HepG2 (cell line): ENCODE measurements around the gene TMEM74B. TPM values are rescaled to one million over a fixed set of nuclear protein-coding genes. Genes with fewer than 3 reads are reported as not detected.

Experiments
- ATAC-seq: fragments of 200-7000 bp; cut with Tn5 transposase; 3 replicates; pipeline ENCODE4 v1.9.1; 2020; ENCODE audit warnings: mild to moderate bottlenecking, moderate library complexity
- BruUV-seq: library from RNA; stranded (reverse); fragments of 400-500 nt; replicated peaks from 2 replicates; lab custom pipeline; 2021; lab: Mats Ljungman, UMichigan
- CTCF ChIA-PET: fragments of 300-600 bp; formaldehyde crosslinking; extraction: SDS; loops from one replicate; lab custom pipeline; 2021; ENCODE audit warnings: low total read pairs, inconsistent platforms, low intra/inter-chr PET ratio; lab: Yijun Ruan, JAX
- POLR2A ChIA-PET: fragments of 350-600 bp; sonication (Branson Sonifier 250); formaldehyde crosslinking; loops from one replicate; lab custom pipeline; 2020; ENCODE audit warnings: antibody characterized with exemption, inconsistent platforms; lab: Yijun Ruan, JAX
- DNase-seq: peaks from one replicate; pipeline ENCODE4 v3.0.0-alpha.2; 2015; ENCODE audit warnings: low spot score
- FAIRE-seq: peaks from 3 replicates; lab custom pipeline; 2011; peaks lifted over from hg19 to GRCh38; lab: Jason Lieb, UNC
- H2AFZ ChIP-seq: one replicate; pipeline ENCODE4 v1.6.1; 2011; ENCODE audit warnings: low read length, inconsistent platforms
- H3K27ac ChIP-seq: fragments of 300-600 bp; 3 replicates; pipeline ENCODE4 v1.8.0; 2011; ENCODE audit warnings: mixed run types, mild to moderate bottlenecking, mixed read lengths, low read length, inconsistent platforms; ENCODE audit not compliant: insufficient read depth; ENCODE audit errors: extremely low read length
- H3K27me3 ChIP-seq, 2 experiments: fragments of 200-600 bp in 1 of 2; 2 replicates in 1 of 2; 3 replicates in 1 of 2; pipeline versions ENCODE4 v1.6.0 to v1.8.0; 2011; ENCODE audit warnings: low read length in 2 of 2, mild to moderate bottlenecking in 2 of 2, moderate library complexity in 2 of 2, inconsistent platforms in 1 of 2; ENCODE audit not compliant: insufficient read depth in 2 of 2, control insufficient read depth in 1 of 2
- H3K36me3 ChIP-seq, 2 experiments: fragments of 200-600 bp in 1 of 2; replicated peaks in 1 of 2; 2 replicates in 1 of 2; 3 replicates in 1 of 2; pipeline versions ENCODE4 v1.5.1 to v1.8.0; 2011; ENCODE audit warnings: low read length in 2 of 2, inconsistent platforms in 1 of 2; ENCODE audit not compliant: insufficient read depth in 2 of 2, control insufficient read depth in 1 of 2
- H3K4me1 ChIP-seq: 2 replicates; pipeline ENCODE4 v1.5.1; 2012; ENCODE audit warnings: low read length, inconsistent platforms; ENCODE audit not compliant: insufficient read depth
- H3K4me2 ChIP-seq: 2 replicates; pipeline ENCODE4 v1.6.0; 2011; ENCODE audit warnings: low read depth, low read length, inconsistent platforms
- H3K4me3 ChIP-seq, 3 experiments: fragments of 200-600 bp in 1 of 3; sonication (generic), shearing (Covaris generic) in 1 of 3; replicated peaks in 1 of 3; 2 replicates each; pipeline ENCODE4 v1.5.1; 2011 to 2016; ENCODE audit warnings: low read length in 3 of 3, inconsistent platforms in 2 of 3, low read depth in 2 of 3, mild to moderate bottlenecking in 2 of 3, control low read depth in 1 of 3, mixed read lengths in 1 of 3; ENCODE audit not compliant: insufficient read depth in 1 of 3
- H3K79me2 ChIP-seq: one replicate; pipeline ENCODE4 v1.6.1; 2011; ENCODE audit warnings: low read length, inconsistent platforms; ENCODE audit not compliant: insufficient read depth
- H3K9ac ChIP-seq: 2 replicates; pipeline ENCODE4 v1.6.0; 2011; ENCODE audit warnings: mild to moderate bottlenecking, low read depth, low read length, inconsistent platforms; ENCODE audit not compliant: insufficient read depth
- H3K9me3 ChIP-seq: 2 replicates; pipeline ENCODE4 v1.5.1; 2012; ENCODE audit warnings: mild to moderate bottlenecking, low read length
- H4K20me1 ChIP-seq: 2 replicates; pipeline ENCODE4 v1.6.0; 2011; ENCODE audit warnings: inconsistent platforms, mild to moderate bottlenecking, low read length, moderate library complexity; ENCODE audit not compliant: insufficient read depth
- GLMP ChIP-seq: sonication (generic); formaldehyde crosslinking; IDR thresholded peaks from 2 replicates; pipeline ENCODE4 v1.9.0; 2021; ENCODE audit warnings: missing genetic modification reagents, mild to moderate bottlenecking, borderline replicate concordance
- GZF1 ChIP-seq: sonication (generic); formaldehyde crosslinking; IDR thresholded peaks from 2 replicates; pipeline ENCODE4 v1.5.1; 2020; ENCODE audit warnings: mild to moderate bottlenecking, missing genetic modification reagents
- IRF2 ChIP-seq: IDR thresholded peaks from 2 replicates; pipeline ENCODE4 v1.6.1; 2018; ENCODE audit warnings: missing genetic modification reagents, missing compliant biosample characterization
- LBX2 ChIP-seq: sonication (generic); formaldehyde crosslinking; IDR thresholded peaks from 2 replicates; pipeline ENCODE4 v1.5.0; 2020; ENCODE audit warnings: missing genetic modification reagents, mild to moderate bottlenecking, borderline replicate concordance
- NFIB ChIP-seq: sonication (generic); formaldehyde crosslinking; IDR thresholded peaks from 2 replicates; pipeline ENCODE4 v1.9.0; 2021; ENCODE audit warnings: missing genetic modification reagents, mild to moderate bottlenecking, borderline replicate concordance
- POLR2G ChIP-seq: fragments of 200-400 bp; formaldehyde crosslinking; IDR thresholded peaks from 2 replicates; pipeline ENCODE4 v1.6.1; 2018; ENCODE audit warnings: mild to moderate bottlenecking, low read depth, low read length, moderate library complexity
- RAD21 ChIP-seq: fragments of 450-650 bp; formaldehyde crosslinking; IDR thresholded peaks from 2 replicates; pipeline ENCODE4 v1.5.0; 2020; ENCODE audit warnings: mild to moderate bottlenecking
- RBM22 ChIP-seq: fragments of 200-400 bp; formaldehyde crosslinking; optimal IDR thresholded peaks from 2 replicates; pipeline ENCODE3; 2017; ENCODE audit warnings: mild to moderate bottlenecking, low read length, moderate library complexity
- TFE3 ChIP-seq: IDR thresholded peaks from 2 replicates; pipeline ENCODE4 v1.6.1; 2016
- U2AF1 ChIP-seq: fragments of 200-400 bp; formaldehyde crosslinking; optimal IDR thresholded peaks from 2 replicates; pipeline ENCODE3; 2017; ENCODE audit warnings: mild to moderate bottlenecking, low read depth, low read length
- ZNF501 ChIP-seq: sonication (generic); formaldehyde crosslinking; IDR thresholded peaks from 2 replicates; pipeline ENCODE4 v1.5.1; 2020; ENCODE audit warnings: mild to moderate bottlenecking, moderate library complexity, missing genetic modification reagents
- ZNF746 ChIP-seq: sonication (generic); formaldehyde crosslinking; IDR thresholded peaks from 2 replicates; pipeline ENCODE4 v1.8.0; 2022; ENCODE audit warnings: mild to moderate bottlenecking, missing genetic modification reagents
- ZNF841 ChIP-seq: sonication (generic); formaldehyde crosslinking; IDR thresholded peaks from 2 replicates; pipeline ENCODE4 v1.8.1; 2023; ENCODE audit warnings: missing genetic modification reagents, borderline replicate concordance
- ZZZ3 ChIP-seq: sonication (generic); formaldehyde crosslinking; IDR thresholded peaks from 2 replicates; pipeline ENCODE4 v1.4.0; 2020; ENCODE audit warnings: missing genetic modification reagents, mild to moderate bottlenecking, borderline replicate concordance
- WGBS: methylation state at CpG from one replicate; pipeline ENCODE4 v1.1.6; 2017; ENCODE audit warnings: low lambda C conversion rate; 5-methylcytosine and 5-hydroxymethylcytosine counted together
- in situ Hi-C: cut with HindIII; loops from 2 replicates; pipeline ENCODE4 v1.10.0; 2017; ENCODE audit warnings: low pct_unique_long_range_greater_than_20kb; ENCODE audit not compliant: extremely low pct_ligation_motif_present
- intact Hi-C: fragments of 100-400 bp; cut with micrococcal nuclease; formaldehyde crosslinking; loops from one replicate; pipeline ENCODE4 v1.10.0; 2022; ENCODE audit not compliant: unreplicated experiment
- polyA plus RNA-seq, 8 experiments: library from polyadenylated mRNA; depleted of rRNA in 3 of 8; stranded (reverse) in 7 of 8; unstranded in 1 of 8; fragments of >200 nt; fragmentation: Illumina TruSeq in 4 of 8; extraction: Trizol in 4 of 8; gene quantifications; 2 replicates each; pipeline versions ENCODE4 v1.2.1 to v1.2.3, GENCODE V29; 2011 to 2016; ENCODE audit warnings: low read depth in 4 of 8, missing spikeins in 1 of 8, mixed read lengths in 1 of 8; ENCODE audit not compliant: insufficient read depth in 1 of 8
- total RNA-seq, 5 experiments: library from RNA; depleted of rRNA; stranded (reverse); fragments of >200 nt; fragmentation: Illumina TruSeq; extraction: Trizol; gene quantifications; 2 replicates each; pipeline ENCODE4 v1.2.3, GENCODE V29; 2016; ENCODE audit warnings: low read depth in 1 of 5

The TMEM74B gene
- total and polyA plus RNA-seq, 2 of the 13 experiments (the other 11 are each of a cell fraction or from before 2014, with no cell fraction given): 4.7 to 18.4 TPM

GRCh38 chr20:1155342-1155741, 29.4 kb downstream of the TMEM74B start:
- H3K79me2 ChIP-seq: no peaks in the 10 kb centered on the region
- peaks cover 2% of the 10 kb centered on the region for H3K4me1 ChIP-seq
- in situ Hi-C loops: no loop called here
- POLR2A ChIA-PET: no interaction called here
- no peak overlapping the region for H3K27ac ChIP-seq
- 99% methylated on average over 3 of the region's 3 CpGs for WGBS
- intact Hi-C loops: no loop called here
- H3K4me3 ChIP-seq: no peak overlapping the region
- H4K20me1 ChIP-seq: peaks cover 3% of the 10 kb centered on the region; the same call in 1 of the 2 replicates
- TF ChIP-seq RBM22: peak; percentile 60
- no peak for TF ChIP-seq GLMP (CRISPR knock-in tag)
- TF ChIP-seq, all 625 proteins: peak for 1
- BruUV-seq: no TSS peak
- CTCF ChIA-PET: no interaction called here
- DNase-seq: no peak
- ATAC-seq: no peak
- H3K9me3 ChIP-seq: no peaks in the 10 kb centered on the region
- no peak for FAIRE-seq
- H3K36me3 ChIP-seq: peaks cover 32 to 79% of the 10 kb centered on the region in 2 experiments
- no peak overlapping the region for H2AFZ ChIP-seq
- H3K9ac ChIP-seq: no peak overlapping the region
- no peaks in the 10 kb centered on the region for H3K27me3 ChIP-seq
- no peak overlapping the region for H3K4me2 ChIP-seq

- peaks cover 3% of the 10 kb centered on the region; the same call in 1 of the 2 replicates for H4K20me1 ChIP-seq
- no peak for DNase-seq
- no peak overlapping the region for H3K27ac ChIP-seq
- no peaks in the 10 kb centered on the region for H3K79me2 ChIP-seq
- FAIRE-seq: no peak
- H3K9ac ChIP-seq: no peak overlapping the region
- H3K4me2 ChIP-seq: no peak overlapping the region
- POLR2A ChIA-PET: no interaction called here
- H3K27me3 ChIP-seq: no peaks in the 10 kb centered on the region
- intact Hi-C loops: no loop called here
- peaks cover 30 to 74% of the 10 kb centered on the region in 2 experiments for H3K36me3 ChIP-seq
- CTCF ChIA-PET: no interaction called here
- no peak overlapping the region for H3K4me3 ChIP-seq
- H2AFZ ChIP-seq: no peak overlapping the region
- peaks cover 9% of the 10 kb centered on the region for H3K4me1 ChIP-seq
- peak; percentile 61 for TF ChIP-seq RBM22
- TF ChIP-seq TFE3 (CRISPR knock-in tag): no peak
- peak; percentile 35; the same call in 1 of the 2 replicates for TF ChIP-seq POLR2G
- TF ChIP-seq GZF1 (CRISPR knock-in tag): no peak
- no peak for TF ChIP-seq ZNF746
- TF ChIP-seq NFIB (CRISPR knock-in tag): no peak
- TF ChIP-seq IRF2 (CRISPR knock-in tag): no peak
- TF ChIP-seq ZNF841 (CRISPR knock-in tag): no peak
- TF ChIP-seq U2AF1: no peak
- TF ChIP-seq ZZZ3 (CRISPR knock-in tag): no peak
- no peak for TF ChIP-seq RAD21 (CRISPR knock-in tag)
- TF ChIP-seq ZNF501: no peak
- TF ChIP-seq LBX2 (CRISPR knock-in tag): no peak
- in situ Hi-C loops: no loop called here
- no peak for ATAC-seq
- BruUV-seq: no TSS peak
- H3K9me3 ChIP-seq: no peaks in the 10 kb centered on the region
- 100% methylated on average over 1 of the region's 1 CpG for WGBS
Measured at GRCh38 chr20:1154691-1155090, 30.1 kb downstream of the TMEM74B start.
